Measurements from ENCODE around the gene ING2.
"Not testable (repeated sequence)": the region's sequence is repeated elsewhere in the genome, so short reads cannot be mapped to it uniquely, and the experiment has no call there.

ING2 gene

DNA sequence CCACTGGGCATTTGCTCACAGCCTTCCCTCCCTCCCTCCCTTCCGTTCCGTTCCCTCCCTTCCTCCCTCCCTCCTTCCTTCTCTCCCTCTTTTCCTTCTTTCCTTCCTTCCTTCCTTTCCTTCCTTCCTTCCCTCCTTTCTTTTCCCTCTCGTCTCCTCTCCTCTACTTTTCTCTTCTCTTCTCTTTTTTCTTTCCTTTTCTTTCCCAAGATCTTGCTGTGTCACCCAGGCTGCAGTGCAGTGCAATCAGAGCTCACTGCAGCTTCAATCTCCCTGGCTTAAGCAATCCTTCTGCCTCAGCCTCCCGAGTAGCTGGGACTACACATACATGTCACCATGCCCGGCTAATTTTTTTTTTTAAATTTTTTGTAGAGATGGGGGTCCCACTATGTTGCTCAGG, 26.7 kb upstream of the ING2 start:
- no peaks in the 10 kb centered on the region for H3K4me1 ChIP-seq (ENCODE audit: control insufficient read depth, insufficient read depth, low read length)
- H3K9ac ChIP-seq (ENCODE audit: low read length), result no peak overlapping the region
- H3K9me3 ChIP-seq (ENCODE audit: control insufficient read depth, low read length), result no peaks in the 10 kb centered on the region
- no peaks in the 10 kb centered on the region for H3K27me3 ChIP-seq (ENCODE audit: control insufficient read depth, insufficient read depth, low read length)
- no peaks in the 10 kb centered on the region for H3K36me3 ChIP-seq (ENCODE audit: control insufficient read depth, insufficient read depth, low read length)
- H3K4me3 ChIP-seq (ENCODE audit: low read length), result no peak overlapping the region

GRCh38 chr4:183478926-183479325, 25.9 kb upstream of the ING2 start:
- Histone ChIP-seq H3K27me3 (ENCODE audit: control insufficient read depth, insufficient read depth, low read length) (no peaks in the 10 kb centered on the region), H3K9ac (ENCODE audit: low read length) (no peak overlapping the region)

DNA sequence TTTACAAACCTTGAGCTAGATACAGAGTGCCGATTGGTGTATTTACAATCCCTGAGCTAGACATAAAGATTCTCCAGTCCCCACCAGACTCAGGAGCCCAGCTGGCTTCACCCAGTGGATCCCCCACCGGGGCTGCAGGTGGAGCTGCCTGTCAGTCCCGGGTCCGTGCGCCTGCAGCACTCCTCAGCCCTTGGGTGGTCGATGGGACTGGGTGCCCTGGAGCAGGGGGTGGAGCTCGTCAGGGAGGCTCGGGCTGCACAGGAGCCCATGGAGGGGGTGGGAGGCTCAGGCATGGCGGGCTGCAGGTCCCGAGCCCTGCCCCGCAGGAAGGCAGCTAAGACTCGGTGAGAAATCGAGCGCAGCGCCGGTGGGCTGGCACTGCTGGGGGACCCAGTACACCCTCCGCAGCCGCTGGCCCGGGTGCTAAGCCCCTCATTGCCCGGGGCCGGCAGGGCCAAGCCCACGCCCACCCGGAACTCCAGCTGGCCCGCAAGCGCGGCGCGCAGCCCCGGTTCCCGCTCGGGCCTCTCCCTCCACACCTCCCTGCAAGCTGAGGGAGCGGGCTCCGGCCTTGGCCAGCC, 22.3 kb upstream of the ING2 start:
- H3K4me3 ChIP-seq (ENCODE audit: low read length); H3K9me3 ChIP-seq (ENCODE audit: control insufficient read depth, low read length); H3K9ac ChIP-seq (ENCODE audit: low read length): not testable (repeated sequence)

More at GRCh38 chr4:183478926-183479325, 25.9 kb upstream of the ING2 start:
- no peak overlapping the region for H3K4me3 ChIP-seq (ENCODE audit: low read length)
- H3K9me3 ChIP-seq (ENCODE audit: control insufficient read depth, low read length), result no peaks in the 10 kb centered on the region
- H3K36me3 ChIP-seq (ENCODE audit: control insufficient read depth, insufficient read depth, low read length), result no peaks in the 10 kb centered on the region
- H3K4me1 ChIP-seq (ENCODE audit: control insufficient read depth, insufficient read depth, low read length), result no peaks in the 10 kb centered on the region

GRCh38 chr4:183483997-183484396, 20.9 kb upstream of the ING2 start:
- Histone ChIP-seq H3K4me3 (ENCODE audit: low read length) (no peak overlapping the region), H3K27me3 (ENCODE audit: control insufficient read depth, insufficient read depth, low read length) (no peaks in the 10 kb centered on the region), H3K4me1 (ENCODE audit: control insufficient read depth, insufficient read depth, low read length) (no peaks in the 10 kb centered on the region), H3K9ac (ENCODE audit: low read length) (no peak overlapping the region), H3K36me3 (ENCODE audit: control insufficient read depth, insufficient read depth, low read length) (no peaks in the 10 kb centered on the region), H3K9me3 (ENCODE audit: control insufficient read depth, low read length) (no peaks in the 10 kb centered on the region)

More for the DNA sequence above, 22.3 kb upstream of the ING2 start:
- not testable (repeated sequence) for H3K36me3 ChIP-seq (ENCODE audit: control insufficient read depth, insufficient read depth, low read length); H3K4me1 ChIP-seq (ENCODE audit: control insufficient read depth, insufficient read depth, low read length); H3K27me3 ChIP-seq (ENCODE audit: control insufficient read depth, insufficient read depth, low read length)

- H3K9me3 ChIP-seq (ENCODE audit: control insufficient read depth, low read length), result no peaks in the 10 kb centered on the region
- H3K4me1 ChIP-seq (ENCODE audit: control insufficient read depth, insufficient read depth, low read length), result no peaks in the 10 kb centered on the region
- H3K27me3 ChIP-seq (ENCODE audit: control insufficient read depth, insufficient read depth, low read length), result no peaks in the 10 kb centered on the region
- H3K4me3 ChIP-seq (ENCODE audit: low read length), result no peak overlapping the region
- no peak overlapping the region for H3K9ac ChIP-seq (ENCODE audit: low read length)
- no peaks in the 10 kb centered on the region for H3K36me3 ChIP-seq (ENCODE audit: control insufficient read depth, insufficient read depth, low read length)
Observed at GRCh38 chr4:183485411-183486160, 19.3 kb upstream of the ING2 start.

DNA sequence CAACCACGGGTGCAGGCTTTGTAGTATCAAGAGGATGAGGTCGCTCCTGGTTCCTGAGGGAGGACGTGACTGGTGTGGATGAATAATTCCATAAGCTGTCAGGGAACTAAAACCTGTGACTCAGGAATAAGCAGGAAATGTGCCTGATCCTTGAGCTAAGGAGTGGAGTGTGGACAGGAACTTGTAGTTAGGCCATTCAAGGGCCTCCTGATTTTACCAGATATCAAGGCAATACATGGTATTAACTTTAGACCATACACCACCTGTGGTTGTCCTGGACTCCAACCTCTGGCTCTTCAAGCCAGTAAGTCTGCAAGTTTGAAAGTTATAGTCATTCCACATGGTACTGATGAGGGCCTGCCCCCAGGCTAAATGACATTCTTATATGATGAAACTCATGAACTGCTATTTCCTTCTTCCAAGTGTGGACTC, 12.1 kb upstream of the ING2 start:
- H3K9ac ChIP-seq (ENCODE audit: low read length), result no peak overlapping the region
- H3K27me3 ChIP-seq (ENCODE audit: control insufficient read depth, insufficient read depth, low read length), result no peaks in the 10 kb centered on the region
- no peaks in the 10 kb centered on the region for H3K36me3 ChIP-seq (ENCODE audit: control insufficient read depth, insufficient read depth, low read length)
- H3K9me3 ChIP-seq (ENCODE audit: control insufficient read depth, low read length), result no peaks in the 10 kb centered on the region
- H3K4me1 ChIP-seq (ENCODE audit: control insufficient read depth, insufficient read depth, low read length), result no peaks in the 10 kb centered on the region
- no peak overlapping the region for H3K4me3 ChIP-seq (ENCODE audit: low read length)

- H3K36me3 ChIP-seq (ENCODE audit: control insufficient read depth, insufficient read depth, low read length), result no peaks in the 10 kb centered on the region
- no peaks in the 10 kb centered on the region for H3K4me1 ChIP-seq (ENCODE audit: control insufficient read depth, insufficient read depth, low read length)
- H3K27me3 ChIP-seq (ENCODE audit: control insufficient read depth, insufficient read depth, low read length), result no peaks in the 10 kb centered on the region
Observed at GRCh38 chr4:183493246-183493645, 11.6 kb upstream of the ING2 start.

DNA sequence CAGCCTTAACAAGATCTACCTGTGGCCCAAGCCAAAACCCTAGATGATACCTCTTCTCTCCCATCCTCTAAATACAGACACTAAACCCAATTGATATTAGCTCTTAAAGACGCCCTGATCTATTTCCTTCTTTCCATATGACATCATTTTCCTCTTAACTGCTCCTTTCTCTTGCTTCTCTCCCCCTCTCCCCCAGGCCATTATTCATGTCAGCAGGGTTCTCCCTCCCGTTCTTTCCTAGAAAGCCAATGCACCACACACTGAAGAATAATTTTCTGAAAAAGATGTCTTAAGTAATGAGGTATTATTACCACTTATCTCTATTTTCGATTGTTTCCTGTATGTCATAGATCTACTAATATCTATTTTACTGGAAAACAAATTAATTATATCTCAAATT, 9.7 kb upstream of the ING2 start:
- no peak overlapping the region for H3K9ac ChIP-seq (ENCODE audit: low read length)
- no peaks in the 10 kb centered on the region for H3K9me3 ChIP-seq (ENCODE audit: control insufficient read depth, low read length)
- no peak overlapping the region for H3K4me3 ChIP-seq (ENCODE audit: low read length)
- no peaks in the 10 kb centered on the region for H3K27me3 ChIP-seq (ENCODE audit: control insufficient read depth, insufficient read depth, low read length)
- H3K36me3 ChIP-seq (ENCODE audit: control insufficient read depth, insufficient read depth, low read length), result no peaks in the 10 kb centered on the region
- no peaks in the 10 kb centered on the region for H3K4me1 ChIP-seq (ENCODE audit: control insufficient read depth, insufficient read depth, low read length)

More at GRCh38 chr4:183493246-183493645, 11.6 kb upstream of the ING2 start:
- H3K9ac ChIP-seq (ENCODE audit: low read length), result no peak overlapping the region
- no peak overlapping the region for H3K4me3 ChIP-seq (ENCODE audit: low read length)
- H3K9me3 ChIP-seq (ENCODE audit: control insufficient read depth, low read length), result no peaks in the 10 kb centered on the region

GRCh38 chr4:183499389-183499788, 5.5 kb upstream of the ING2 start:
- H3K36me3 ChIP-seq (ENCODE audit: control insufficient read depth, insufficient read depth, low read length), result no peaks in the 10 kb centered on the region
- H3K9me3 ChIP-seq (ENCODE audit: control insufficient read depth, low read length), result no peaks in the 10 kb centered on the region
- no peak overlapping the region for H3K4me3 ChIP-seq (ENCODE audit: low read length)
- no peaks in the 10 kb centered on the region for H3K4me1 ChIP-seq (ENCODE audit: control insufficient read depth, insufficient read depth, low read length)
- no peak overlapping the region for H3K9ac ChIP-seq (ENCODE audit: low read length)
- no peaks in the 10 kb centered on the region for H3K27me3 ChIP-seq (ENCODE audit: control insufficient read depth, insufficient read depth, low read length)

GRCh38 chr4:183499801-183500200, 5.1 kb upstream of the ING2 start:
- H3K9ac ChIP-seq (ENCODE audit: low read length), result no peak overlapping the region
- H3K9me3 ChIP-seq (ENCODE audit: control insufficient read depth, low read length), result no peaks in the 10 kb centered on the region
- H3K4me1 ChIP-seq (ENCODE audit: control insufficient read depth, insufficient read depth, low read length), result no peaks in the 10 kb centered on the region
- no peak overlapping the region for H3K4me3 ChIP-seq (ENCODE audit: low read length)
- no peaks in the 10 kb centered on the region for H3K36me3 ChIP-seq (ENCODE audit: control insufficient read depth, insufficient read depth, low read length)
- H3K27me3 ChIP-seq (ENCODE audit: control insufficient read depth, insufficient read depth, low read length), result no peaks in the 10 kb centered on the region

GRCh38 chr4:183503497-183504063, 1.3 kb upstream of the ING2 start:
- peak overlapping the region; percentile 87 for H3K9ac ChIP-seq (ENCODE audit: low read length)
- H3K27me3 ChIP-seq (ENCODE audit: control insufficient read depth, insufficient read depth, low read length), result no peaks in the 10 kb centered on the region
- no peaks in the 10 kb centered on the region for H3K36me3 ChIP-seq (ENCODE audit: control insufficient read depth, insufficient read depth, low read length)
- H3K4me1 ChIP-seq (ENCODE audit: control insufficient read depth, insufficient read depth, low read length), result peaks cover 6% of the 10 kb centered on the region
- no peaks in the 10 kb centered on the region for H3K9me3 ChIP-seq (ENCODE audit: control insufficient read depth, low read length)
- H3K4me3 ChIP-seq (ENCODE audit: low read length), result peak overlapping the region; percentile 77

DNA sequence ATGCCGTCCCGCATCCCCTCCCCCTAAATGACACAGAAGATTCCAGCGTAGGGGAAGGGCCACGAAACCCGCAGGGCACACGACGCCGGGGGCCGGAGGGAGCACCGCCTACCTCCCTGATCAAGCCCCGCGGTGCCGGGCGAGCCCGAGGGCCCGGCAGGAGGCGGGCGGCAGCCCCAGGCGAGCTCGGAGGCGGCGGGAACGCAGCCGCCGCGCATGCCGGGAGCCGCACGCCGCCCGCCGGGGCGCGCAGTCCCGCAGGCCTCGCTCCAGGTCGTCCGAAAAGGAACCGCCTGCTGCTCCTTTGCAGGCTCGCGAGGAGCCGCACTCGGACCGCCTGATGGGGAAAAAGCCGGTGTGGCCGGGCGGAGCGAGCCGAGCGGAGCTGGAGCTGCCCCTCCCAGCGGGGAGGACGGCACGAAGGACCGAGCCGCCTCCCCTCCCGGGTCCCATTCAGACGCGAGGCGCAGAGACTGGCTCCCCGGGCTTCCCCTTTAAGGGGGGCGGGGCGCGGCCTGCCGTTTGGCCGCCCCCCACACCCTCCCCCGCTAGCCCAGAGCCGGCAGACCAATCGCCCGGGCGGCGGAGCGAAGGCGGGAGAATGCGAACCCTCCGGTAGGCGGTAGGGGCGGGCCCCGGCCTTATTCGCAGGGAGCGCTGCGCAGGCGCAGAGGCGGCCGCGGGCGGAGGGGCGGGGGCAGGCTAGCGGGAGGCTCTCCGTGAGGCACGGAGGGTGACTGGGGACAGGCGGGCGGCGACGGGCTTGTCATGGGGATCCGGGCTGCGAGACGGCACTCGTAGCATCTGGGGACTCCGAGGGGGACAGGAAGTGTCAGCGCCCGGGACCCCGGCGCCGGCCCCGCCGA, 561 bp upstream of the ING2 start:
- Histone ChIP-seq H3K9ac (ENCODE audit: low read length) (peak overlapping the region; percentile 87), H3K4me1 (ENCODE audit: control insufficient read depth, insufficient read depth, low read length) (peaks cover 6% of the 10 kb centered on the region)

More for the DNA sequence above, 561 bp upstream of the ING2 start:
- Histone ChIP-seq H3K27me3 (ENCODE audit: control insufficient read depth, insufficient read depth, low read length) (no peaks in the 10 kb centered on the region), H3K4me3 (ENCODE audit: low read length) (peak overlapping the region; percentile 85), H3K36me3 (ENCODE audit: control insufficient read depth, insufficient read depth, low read length) (no peaks in the 10 kb centered on the region), H3K9me3 (ENCODE audit: control insufficient read depth, low read length) (no peaks in the 10 kb centered on the region)
